ENCODE data around the gene MUC7.
"Not testable (repeated sequence)": the region's sequence is repeated elsewhere in the genome, so short reads cannot be mapped to it uniquely, and the experiment has no call there.

Gene MUC7

GRCh38 chr4:70471897-70472296 is at the start of gene MUC7:
Gene MUC7 (plus strand): TSS chr4:70472197. CDS start chr4:70474022, 1,825 bp downstream.
- no peak within 1 kb of the TSS for H3K27ac Mint-ChIP-seq (ENCODE audit: low read depth)
- H3K4me1 Mint-ChIP-seq = no peaks in the 10 kb centered on the region
- H3K27me3 Mint-ChIP-seq = peaks cover 11% of the 10 kb centered on the region
- DNase-seq (ENCODE audit: low spot score in 2 of 2) (no peak), ATAC-seq (replicated peaks; ENCODE audit: extremely low read depth, poor library complexity, severe bottlenecking) (no peak)
- H3K9me3 Mint-ChIP-seq = no peaks in the 10 kb centered on the region
- no peak within 1 kb of the TSS for H3K4me3 Mint-ChIP-seq
- H3K36me3 Mint-ChIP-seq (ENCODE audit: insufficient read depth) = no peaks in the 10 kb centered on the region

- Mint-ChIP-seq H3K9me3 (peaks cover 15% of the 10 kb centered on the region), H3K36me3 (ENCODE audit: insufficient read depth) (no peaks in the 10 kb centered on the region), H3K4me3 (no peak overlapping the region), H3K4me1 (no peaks in the 10 kb centered on the region), H3K27me3 (no peaks in the 10 kb centered on the region), H3K27ac (ENCODE audit: low read depth) (no peak overlapping the region)
- ATAC-seq (replicated peaks; ENCODE audit: extremely low read depth, poor library complexity, severe bottlenecking) (no peak), DNase-seq (ENCODE audit: low spot score in 2 of 2) (no peak)
Observed at GRCh38 chr4:70425306-70425705, 46.7 kb upstream of the MUC7 start.

- Mint-ChIP-seq H3K9me3 (peaks cover 10% of the 10 kb centered on the region), H3K4me1 (no peaks in the 10 kb centered on the region), H3K27me3 (no peaks in the 10 kb centered on the region), H3K27ac (ENCODE audit: low read depth) (no peak overlapping the region), H3K4me3 (no peak overlapping the region), H3K36me3 (ENCODE audit: insufficient read depth) (no peaks in the 10 kb centered on the region)
- DNase-seq (ENCODE audit: low spot score in 2 of 2) (no peak), ATAC-seq (replicated peaks; ENCODE audit: extremely low read depth, poor library complexity, severe bottlenecking) (no peak)
Observed at GRCh38 chr4:70426789-70427188, 45.2 kb upstream of the MUC7 start.

GRCh38 chr4:70437197-70437596 is 34.8 kb upstream of the MUC7 start:
- H3K4me3 Mint-ChIP-seq = no peak overlapping the region
- no peaks in the 10 kb centered on the region for H3K27me3 Mint-ChIP-seq
- no peaks in the 10 kb centered on the region for H3K36me3 Mint-ChIP-seq (ENCODE audit: insufficient read depth)
- no peak for ATAC-seq (replicated peaks; ENCODE audit: extremely low read depth, poor library complexity, severe bottlenecking)
- peaks cover 9% of the 10 kb centered on the region for H3K9me3 Mint-ChIP-seq
- no peaks in the 10 kb centered on the region for H3K4me1 Mint-ChIP-seq
- no peak overlapping the region for H3K27ac Mint-ChIP-seq (ENCODE audit: low read depth)
- DNase-seq (ENCODE audit: low spot score in 2 of 2) = no peak

GRCh38 chr4:70442474-70442873 is 29.5 kb upstream of the MUC7 start:
- Mint-ChIP-seq H3K9me3 (no peaks in the 10 kb centered on the region), H3K27me3 (no peaks in the 10 kb centered on the region), H3K4me1 (no peaks in the 10 kb centered on the region), H3K4me3 (no peak overlapping the region), H3K27ac (ENCODE audit: low read depth) (no peak overlapping the region), H3K36me3 (ENCODE audit: insufficient read depth) (no peaks in the 10 kb centered on the region)
- ATAC-seq (replicated peaks; ENCODE audit: extremely low read depth, poor library complexity, severe bottlenecking) = no peak
- DNase-seq (ENCODE audit: low spot score in 2 of 2) = no peak

- Mint-ChIP-seq H3K4me3 (no peak overlapping the region), H3K4me1 (no peaks in the 10 kb centered on the region), H3K9me3 (no peaks in the 10 kb centered on the region)
Observed at GRCh38 chr4:70443329-70443728, 28.7 kb upstream of the MUC7 start.

GRCh38 chr4:70449220-70449619 is 22.8 kb upstream of the MUC7 start:
- ATAC-seq (replicated peaks; ENCODE audit: extremely low read depth, poor library complexity, severe bottlenecking) (no peak), DNase-seq (ENCODE audit: low spot score in 2 of 2) (no peak)
- H3K27me3 Mint-ChIP-seq = no peaks in the 10 kb centered on the region
- H3K9me3 Mint-ChIP-seq = peaks cover 6% of the 10 kb centered on the region
- H3K4me3 Mint-ChIP-seq = no peak overlapping the region
- no peaks in the 10 kb centered on the region for H3K4me1 Mint-ChIP-seq
- no peaks in the 10 kb centered on the region for H3K36me3 Mint-ChIP-seq (ENCODE audit: insufficient read depth)
- H3K27ac Mint-ChIP-seq (ENCODE audit: low read depth) = no peak overlapping the region

More at GRCh38 chr4:70443329-70443728, 28.7 kb upstream of the MUC7 start:
- no peak for DNase-seq (ENCODE audit: low spot score in 2 of 2)
- Mint-ChIP-seq H3K27me3 (no peaks in the 10 kb centered on the region), H3K27ac (ENCODE audit: low read depth) (no peak overlapping the region), H3K36me3 (ENCODE audit: insufficient read depth) (no peaks in the 10 kb centered on the region)
- no peak for ATAC-seq (replicated peaks; ENCODE audit: extremely low read depth, poor library complexity, severe bottlenecking)

- ATAC-seq (replicated peaks; ENCODE audit: extremely low read depth, poor library complexity, severe bottlenecking) = no peak
- H3K36me3 Mint-ChIP-seq (ENCODE audit: insufficient read depth) = no peaks in the 10 kb centered on the region
- H3K9me3 Mint-ChIP-seq = peaks cover 6% of the 10 kb centered on the region
- H3K27me3 Mint-ChIP-seq = peaks cover 9% of the 10 kb centered on the region
- DNase-seq (ENCODE audit: low spot score in 2 of 2) = no peak
- H3K27ac Mint-ChIP-seq (ENCODE audit: low read depth) = no peak overlapping the region
- H3K4me1 Mint-ChIP-seq = no peaks in the 10 kb centered on the region
- H3K4me3 Mint-ChIP-seq = no peak overlapping the region
Observed at GRCh38 chr4:70452946-70453345, 19.1 kb upstream of the MUC7 start.

GRCh38 chr4:70463335-70463734 is 8.7 kb upstream of the MUC7 start:
- Mint-ChIP-seq H3K27me3 (peaks cover 8% of the 10 kb centered on the region), H3K36me3 (ENCODE audit: insufficient read depth) (no peaks in the 10 kb centered on the region), H3K27ac (ENCODE audit: low read depth) (no peak overlapping the region), H3K9me3 (no peaks in the 10 kb centered on the region), H3K4me1 (no peaks in the 10 kb centered on the region), H3K4me3 (no peak overlapping the region)
- DNase-seq (ENCODE audit: low spot score in 2 of 2) (no peak), ATAC-seq (replicated peaks; ENCODE audit: extremely low read depth, poor library complexity, severe bottlenecking) (no peak)

GRCh38 chr4:70473679-70474078 is 1.7 kb downstream of the MUC7 start:
- no peaks in the 10 kb centered on the region for H3K36me3 Mint-ChIP-seq (ENCODE audit: insufficient read depth)
- H3K4me3 Mint-ChIP-seq = no peak overlapping the region
- no peaks in the 10 kb centered on the region for H3K9me3 Mint-ChIP-seq
- ATAC-seq (replicated peaks; ENCODE audit: extremely low read depth, poor library complexity, severe bottlenecking) = no peak
- H3K27me3 Mint-ChIP-seq = peaks cover 11% of the 10 kb centered on the region
- no peaks in the 10 kb centered on the region for H3K4me1 Mint-ChIP-seq
- H3K27ac Mint-ChIP-seq (ENCODE audit: low read depth) = no peak overlapping the region
- no peak for DNase-seq (ENCODE audit: low spot score in 2 of 2)

GRCh38 chr4:70488748-70489147 is 16.8 kb downstream of the MUC7 start:
- no peaks in the 10 kb centered on the region for H3K4me1 Mint-ChIP-seq
- H3K27me3 Mint-ChIP-seq = peaks cover 10% of the 10 kb centered on the region
- ATAC-seq (replicated peaks; ENCODE audit: extremely low read depth, poor library complexity, severe bottlenecking) (no peak), DNase-seq (ENCODE audit: low spot score in 2 of 2) (no peak)
- H3K36me3 Mint-ChIP-seq (ENCODE audit: insufficient read depth) = no peaks in the 10 kb centered on the region
- no peak overlapping the region for H3K27ac Mint-ChIP-seq (ENCODE audit: low read depth)
- H3K9me3 Mint-ChIP-seq = no peaks in the 10 kb centered on the region
- H3K4me3 Mint-ChIP-seq = no peak overlapping the region

- ATAC-seq (replicated peaks; ENCODE audit: extremely low read depth, poor library complexity, severe bottlenecking) (no peak), DNase-seq (ENCODE audit: low spot score in 2 of 2) (no peak)
- H3K4me1 Mint-ChIP-seq = no peaks in the 10 kb centered on the region
- no peaks in the 10 kb centered on the region for H3K36me3 Mint-ChIP-seq (ENCODE audit: insufficient read depth)
- no peaks in the 10 kb centered on the region for H3K9me3 Mint-ChIP-seq
- no peak overlapping the region for H3K4me3 Mint-ChIP-seq
- H3K27me3 Mint-ChIP-seq = peaks cover 22% of the 10 kb centered on the region
- H3K27ac Mint-ChIP-seq (ENCODE audit: low read depth) = no peak overlapping the region
Observed at GRCh38 chr4:70496231-70496630, 24.2 kb downstream of the MUC7 start.

- H3K4me3 Mint-ChIP-seq; ATAC-seq (replicated peaks; ENCODE audit: extremely low read depth, poor library complexity, severe bottlenecking); H3K4me1 Mint-ChIP-seq; H3K27ac Mint-ChIP-seq (ENCODE audit: low read depth); H3K9me3 Mint-ChIP-seq; DNase-seq (ENCODE audit: low spot score in 2 of 2); H3K36me3 Mint-ChIP-seq (ENCODE audit: insufficient read depth); H3K27me3 Mint-ChIP-seq: not testable (repeated sequence)
Observed at GRCh38 chr4:70501838-70502237, 29.8 kb downstream of the MUC7 start.

GRCh38 chr4:70504733-70505132 is 32.7 kb downstream of the MUC7 start:
- H3K36me3 Mint-ChIP-seq (ENCODE audit: insufficient read depth) = no peaks in the 10 kb centered on the region
- DNase-seq (ENCODE audit: low spot score in 2 of 2) (no peak), ATAC-seq (replicated peaks; ENCODE audit: extremely low read depth, poor library complexity, severe bottlenecking) (no peak)
- no peaks in the 10 kb centered on the region for H3K4me1 Mint-ChIP-seq
- no peak overlapping the region for H3K27ac Mint-ChIP-seq (ENCODE audit: low read depth)
- no peaks in the 10 kb centered on the region for H3K9me3 Mint-ChIP-seq
- H3K27me3 Mint-ChIP-seq = no peaks in the 10 kb centered on the region
- H3K4me3 Mint-ChIP-seq = no peak overlapping the region

All from central memory CD8-positive, alpha-beta T cell (primary cell).